SU-DHL-6 (cell line): ENCODE data around the gene CENPU.

Experiments
- CTCF ChIP-seq: fragments of 200-600 bp; sonication (generic); IDR thresholded peaks from one replicate; pipeline ENCODE4 v1.5.1; 2017; ENCODE audit warnings: antibody characterized with exemption, mild to moderate bottlenecking, low read length, moderate library complexity; ENCODE audit not compliant: insufficient read depth, poor library complexity, severe bottlenecking
- EZH2phosphoT487 ChIP-seq: fragments of 200-600 bp; sonication (generic), shearing (Covaris generic); conservative IDR thresholded peaks from 2 replicates; pipeline ENCODE4 v1.6.1; 2018; ENCODE audit warnings: mild to moderate bottlenecking, antibody characterized with exemption, low read length, moderate library complexity, mixed read lengths

DNA sequence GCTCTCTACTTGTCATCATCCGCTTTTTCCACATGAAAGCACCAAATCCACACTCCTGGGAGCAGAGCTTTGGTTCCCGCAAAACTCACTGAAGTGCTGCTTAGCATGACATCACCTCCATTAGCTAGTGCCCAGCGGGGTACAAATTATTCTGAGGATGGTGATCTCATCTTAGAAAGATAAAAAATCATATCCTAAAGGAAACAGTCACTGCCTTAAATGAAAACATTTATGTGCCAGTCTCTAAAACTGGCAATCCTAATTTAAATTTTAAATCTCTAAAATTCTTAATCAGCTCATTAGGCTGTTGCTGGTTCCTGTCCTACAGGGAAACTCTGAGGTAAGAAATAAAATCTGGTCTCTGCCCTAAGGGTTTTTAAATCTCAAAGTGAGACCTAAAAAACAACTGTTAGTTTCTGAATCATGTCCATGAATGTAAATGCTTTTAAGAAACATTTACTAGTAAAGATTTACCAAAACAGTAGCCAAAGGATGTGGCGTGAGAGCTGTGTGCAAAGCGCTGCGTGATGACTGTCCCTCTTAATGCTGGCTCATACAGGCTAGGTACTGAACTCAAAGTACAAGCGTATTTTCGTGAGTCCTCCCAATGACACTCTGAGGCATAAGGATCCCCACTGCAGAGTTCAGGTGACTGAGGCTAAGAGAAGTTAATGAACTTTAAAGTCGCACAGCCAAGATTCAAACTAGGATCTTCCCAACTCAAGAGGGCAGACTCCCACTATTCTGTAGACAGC lies 89.2 kb downstream of the CENPU start:
- no peak for TF ChIP-seq CTCF
- no peak for TF ChIP-seq EZH2phosphoT487
